ENCODE measurements around the gene FHIT. TPM values are rescaled to one million over a fixed set of nuclear protein-coding genes. Genes with fewer than 3 reads are reported as not detected.
"Not testable (repeated sequence)": the region's sequence is repeated elsewhere in the genome, so short reads cannot be mapped to it uniquely, and the experiment has no call there.

FHIT gene
- total and polyA plus RNA-seq, 5 experiments from 2014 or later, result 11.7 to 32.3 (median 15.5) TPM

- no peak for DNase-seq
- POLR2A ChIA-PET, result no interaction called here
These were observed 1314.8 kb downstream of the FHIT start for GRCh38 chr3:59936472-59936871.

GRCh38 chr3:59935025-59935424 lies 1316.2 kb downstream of the FHIT start:
- Mint-ChIP-seq H3K27me3 (no peaks in the 10 kb centered on the region), H3K36me3 (peaks cover 3 to 21% (median 10%) of the 10 kb centered on the region in 3 donors), H3K4me1 (peaks cover 20 to 65% (median 46%) of the 10 kb centered on the region in 4 donors), H3K9me3 (peaks cover 0 to 16% (median 2%) of the 10 kb centered on the region in 9 donors), H3K27ac (peak overlapping the region in 4 of 10 donors; percentile 1 to 54 (median 20)), H3K4me3 (no peak overlapping the region)
- POLR2A ChIA-PET, result no interaction called here
- no peak for ATAC-seq
- no peak for DNase-seq

More at GRCh38 chr3:59936472-59936871, 1314.8 kb downstream of the FHIT start:
- Mint-ChIP-seq H3K9me3 (peaks cover 0 to 16% (median 2%) of the 10 kb centered on the region in 9 donors), H3K4me1 (peaks cover 25 to 66% (median 51%) of the 10 kb centered on the region in 4 donors), H3K27ac (no peak overlapping the region), H3K36me3 (peaks cover 3 to 20% (median 10%) of the 10 kb centered on the region in 3 donors), H3K4me3 (no peak overlapping the region), H3K27me3 (no peaks in the 10 kb centered on the region)
- ATAC-seq, result no peak

- H3K27me3 Mint-ChIP-seq, H3K4me3 Mint-ChIP-seq, DNase-seq, ATAC-seq, POLR2A ChIA-PET: not testable (repeated sequence)
- Mint-ChIP-seq H3K27ac (peak overlapping the region in 3 of 10 donors; percentile 50 to 69 (median 54)), H3K9me3 (peaks cover 0 to 16% (median 2%) of the 10 kb centered on the region in 9 donors), H3K4me1 (peaks cover 20 to 65% (median 46%) of the 10 kb centered on the region in 4 donors), H3K36me3 (peaks cover 6 to 23% (median 10%) of the 10 kb centered on the region in 3 donors)
These were observed 1316.7 kb downstream of the FHIT start for GRCh38 chr3:59934560-59934959.

GRCh38 chr3:59930170-59930569 lies 1321.1 kb downstream of the FHIT start:
- Mint-ChIP-seq H3K27me3 (no peaks in the 10 kb centered on the region), H3K4me1 (peaks cover 18 to 52% (median 40%) of the 10 kb centered on the region in 4 donors), H3K27ac (peak overlapping the region in 5 of 10 donors; percentile 4 to 69 (median 52)), H3K36me3 (peaks cover 2 to 20% (median 8%) of the 10 kb centered on the region in 3 donors), H3K4me3 (peak overlapping the region in 1 of 10 donors; percentile 26), H3K9me3 (peaks cover 0 to 9% (median 2%) of the 10 kb centered on the region in 9 donors)
- ATAC-seq, result no peak
- DNase-seq, result no peak
- POLR2A ChIA-PET, result interaction anchor here (2.0 kb wide), 1 partner anchor 80 kb away, joined by 6 read pairs; no protein-coding TSS in a partner anchor

- Mint-ChIP-seq H3K27me3 (no peaks in the 10 kb centered on the region), H3K9me3 (peaks cover 0 to 4% (median 0%) of the 10 kb centered on the region in 9 donors), H3K4me1 (peaks cover 19 to 49% (median 36%) of the 10 kb centered on the region in 4 donors), H3K4me3 (no peak overlapping the region), H3K36me3 (peaks cover 6 to 17% (median 12%) of the 10 kb centered on the region in 3 donors), H3K27ac (no peak overlapping the region)
- ATAC-seq, result no peak
- POLR2A ChIA-PET, result no interaction called here
- DNase-seq, result no peak
These were observed 1324.2 kb downstream of the FHIT start for GRCh38 chr3:59927056-59927455.

GRCh38 chr3:59925946-59926345 lies 1325.3 kb downstream of the FHIT start:
- Mint-ChIP-seq H3K27me3 (no peaks in the 10 kb centered on the region), H3K4me1 (peaks cover 10 to 45% (median 32%) of the 10 kb centered on the region in 4 donors), H3K4me3 (no peak overlapping the region), H3K27ac (peak overlapping the region in 1 of 10 donors; percentile 70), H3K9me3 (peaks cover 0 to 4% (median 0%) of the 10 kb centered on the region in 9 donors), H3K36me3 (peaks cover 6 to 28% (median 23%) of the 10 kb centered on the region in 3 donors)
- POLR2A ChIA-PET, result interaction anchor here (1.6 kb wide), 1 partner anchor 41 kb away, joined by 3 read pairs; no protein-coding TSS in a partner anchor
- ATAC-seq (no peak), DNase-seq (no peak)

GRCh38 chr3:59922192-59922591 lies 1329.1 kb downstream of the FHIT start:
- Mint-ChIP-seq H3K27ac (peak overlapping the region in 1 of 10 donors; percentile 38), H3K4me3 (peak overlapping the region in 1 of 10 donors; percentile 55), H3K4me1 (peaks cover 28 to 61% (median 46%) of the 10 kb centered on the region in 4 donors), H3K36me3 (peaks cover 6 to 33% (median 24%) of the 10 kb centered on the region in 3 donors), H3K27me3 (no peaks in the 10 kb centered on the region), H3K9me3 (peaks cover 0 to 4% (median 0%) of the 10 kb centered on the region in 9 donors)
- no peak for ATAC-seq
- POLR2A ChIA-PET, result no interaction called here
- DNase-seq, result no peak

- DNase-seq (no peak), ATAC-seq (no peak)
- H3K36me3 Mint-ChIP-seq, result peaks cover 11 to 44% (median 29%) of the 10 kb centered on the region in 3 donors
- POLR2A ChIA-PET, result no interaction called here
- peaks cover 28 to 62% (median 48%) of the 10 kb centered on the region in 4 donors for H3K4me1 Mint-ChIP-seq
- peaks cover 0 to 4% (median 0%) of the 10 kb centered on the region in 9 donors for H3K9me3 Mint-ChIP-seq
- H3K4me3 Mint-ChIP-seq, result no peak overlapping the region
- H3K27me3 Mint-ChIP-seq, result no peaks in the 10 kb centered on the region
- H3K27ac Mint-ChIP-seq, result no peak overlapping the region
These were observed 1330.4 kb downstream of the FHIT start for GRCh38 chr3:59920822-59921221.

- Mint-ChIP-seq H3K36me3 (peaks cover 11 to 46% (median 40%) of the 10 kb centered on the region in 3 donors), H3K27me3 (no peaks in the 10 kb centered on the region), H3K4me3 (peak overlapping the region in 5 of 10 donors; percentile 9 to 66 (median 35)), H3K9me3 (peaks cover 0 to 4% (median 0%) of the 10 kb centered on the region in 9 donors), H3K27ac (peak overlapping the region in 5 of 10 donors; percentile 9 to 83 (median 70)), H3K4me1 (peaks cover 28 to 55% (median 45%) of the 10 kb centered on the region in 4 donors)
- ATAC-seq, result no peak
- POLR2A ChIA-PET, result no interaction called here
- no peak for DNase-seq
These were observed 1331.7 kb downstream of the FHIT start for GRCh38 chr3:59919586-59919985.

GRCh38 chr3:59914251-59914650 lies 1337.0 kb downstream of the FHIT start:
- Mint-ChIP-seq H3K36me3 (peaks cover 5 to 27% (median 22%) of the 10 kb centered on the region in 3 donors), H3K4me3 (no peak overlapping the region)

GRCh38 chr3:59913645-59914044 lies 1337.6 kb downstream of the FHIT start:
- H3K36me3 Mint-ChIP-seq, result peaks cover 5 to 27% (median 22%) of the 10 kb centered on the region in 3 donors
- no peaks in the 10 kb centered on the region for H3K9me3 Mint-ChIP-seq
- peaks cover 11 to 17% (median 14%) of the 10 kb centered on the region in 4 donors for H3K4me1 Mint-ChIP-seq
- no peak overlapping the region for H3K4me3 Mint-ChIP-seq
- DNase-seq (no peak), ATAC-seq (no peak)
- POLR2A ChIA-PET, result no interaction called here
- H3K27ac Mint-ChIP-seq, result no peak overlapping the region
- H3K27me3 Mint-ChIP-seq, result no peaks in the 10 kb centered on the region

More at GRCh38 chr3:59914251-59914650, 1337.0 kb downstream of the FHIT start:
- H3K27me3 Mint-ChIP-seq, result no peaks in the 10 kb centered on the region
- H3K4me1 Mint-ChIP-seq, result peaks cover 16 to 23% (median 19%) of the 10 kb centered on the region in 4 donors
- POLR2A ChIA-PET, result no interaction called here
- no peaks in the 10 kb centered on the region for H3K9me3 Mint-ChIP-seq
- DNase-seq (no peak), ATAC-seq (no peak)
- no peak overlapping the region for H3K27ac Mint-ChIP-seq

GRCh38 chr3:59908701-59909100 lies 1342.6 kb downstream of the FHIT start:
- H3K4me3 Mint-ChIP-seq, result no peak overlapping the region
- peaks cover 4 to 18% (median 10%) of the 10 kb centered on the region in 4 donors for H3K4me1 Mint-ChIP-seq
- peaks cover under 1 to 12% (median 11%) of the 10 kb centered on the region in 3 donors for H3K36me3 Mint-ChIP-seq
- no peak overlapping the region for H3K27ac Mint-ChIP-seq
- no peaks in the 10 kb centered on the region for H3K27me3 Mint-ChIP-seq
- peaks cover 0 to 9% (median 0%) of the 10 kb centered on the region in 9 donors for H3K9me3 Mint-ChIP-seq
- ATAC-seq (no peak), DNase-seq (no peak)
- POLR2A ChIA-PET, result interaction anchor here (0.7 kb wide), 1 partner anchor 117 kb away, joined by 3 read pairs; no protein-coding TSS in a partner anchor

GRCh38 chr3:59908280-59908679 lies 1343.0 kb downstream of the FHIT start:
- Mint-ChIP-seq H3K27me3 (no peaks in the 10 kb centered on the region), H3K4me3 (no peak overlapping the region), H3K4me1 (peaks cover 4 to 20% (median 12%) of the 10 kb centered on the region in 4 donors), H3K36me3 (peaks cover 5 to 16% (median 14%) of the 10 kb centered on the region in 3 donors), H3K9me3 (peaks cover 0 to 9% (median 0%) of the 10 kb centered on the region in 9 donors), H3K27ac (peak overlapping the region in 3 of 10 donors; percentile 13 to 67 (median 56))
- POLR2A ChIA-PET, result no interaction called here
- no peak for DNase-seq
- no peak for ATAC-seq

All from naive thymus-derived CD8-positive, alpha-beta T cell (primary cell).